ENCODE results near the gene BSDC1.

Gene BSDC1

DNA sequence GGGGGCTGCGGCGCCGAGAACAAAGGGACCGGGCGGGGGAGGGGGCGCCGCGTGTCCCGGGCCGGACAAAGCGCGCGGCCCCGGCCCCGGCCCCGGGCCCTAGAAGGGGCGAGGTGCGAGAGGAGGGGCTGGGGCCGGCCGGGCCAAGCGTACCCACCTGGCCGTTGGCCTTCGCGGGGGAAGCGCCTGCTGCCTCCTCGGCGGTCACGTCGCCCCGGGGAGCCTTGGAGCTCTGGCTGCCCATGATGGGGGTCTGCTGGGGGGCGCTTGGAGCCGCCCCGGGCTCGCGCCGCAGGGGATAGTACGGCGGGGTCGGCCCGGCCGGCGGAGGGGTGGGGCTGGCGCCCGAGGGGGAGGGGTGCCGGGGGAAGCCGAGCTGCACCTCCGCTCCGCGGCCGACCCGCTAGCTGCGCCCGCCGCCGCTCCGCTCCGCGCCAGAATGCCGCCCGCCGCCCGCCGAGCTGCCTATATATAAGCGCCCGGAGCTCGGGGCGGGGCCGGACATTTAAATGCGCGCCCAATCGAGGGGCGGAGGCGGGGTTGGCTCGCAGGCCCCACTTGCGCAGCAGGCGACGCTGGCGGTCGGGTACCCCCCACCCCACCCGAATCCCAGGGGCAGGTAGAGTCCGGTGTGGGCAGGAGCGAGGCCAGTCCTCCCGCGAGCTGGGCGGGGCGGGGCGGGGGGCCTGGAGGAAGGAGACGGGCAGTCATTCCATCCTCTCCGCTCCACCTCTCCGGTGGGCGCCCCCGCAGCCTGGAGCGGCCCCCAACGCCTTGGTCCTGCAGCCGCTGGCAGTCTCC lies 58.3 kb downstream of the BSDC1 start, which contains the start of gene MARCKSL1:
MARCKSL1 (minus strand) TSS at position 444 of the 801 bp plus-strand sequence; CDS start at position 244, 200 bp downstream.
- DNase-seq = peak; percentile 28

GRCh38 chr1:32335535-32335789 lies 58.8 kb downstream of the BSDC1 start:
- DNase-seq = no peak

GRCh38 chr1:32334864-32335534 lies 59.2 kb downstream of the BSDC1 start:
- DNase-seq = no peak

GRCh38 chr1:32334274-32334861 lies 59.9 kb downstream of the BSDC1 start:
- no peak for DNase-seq

DNA sequence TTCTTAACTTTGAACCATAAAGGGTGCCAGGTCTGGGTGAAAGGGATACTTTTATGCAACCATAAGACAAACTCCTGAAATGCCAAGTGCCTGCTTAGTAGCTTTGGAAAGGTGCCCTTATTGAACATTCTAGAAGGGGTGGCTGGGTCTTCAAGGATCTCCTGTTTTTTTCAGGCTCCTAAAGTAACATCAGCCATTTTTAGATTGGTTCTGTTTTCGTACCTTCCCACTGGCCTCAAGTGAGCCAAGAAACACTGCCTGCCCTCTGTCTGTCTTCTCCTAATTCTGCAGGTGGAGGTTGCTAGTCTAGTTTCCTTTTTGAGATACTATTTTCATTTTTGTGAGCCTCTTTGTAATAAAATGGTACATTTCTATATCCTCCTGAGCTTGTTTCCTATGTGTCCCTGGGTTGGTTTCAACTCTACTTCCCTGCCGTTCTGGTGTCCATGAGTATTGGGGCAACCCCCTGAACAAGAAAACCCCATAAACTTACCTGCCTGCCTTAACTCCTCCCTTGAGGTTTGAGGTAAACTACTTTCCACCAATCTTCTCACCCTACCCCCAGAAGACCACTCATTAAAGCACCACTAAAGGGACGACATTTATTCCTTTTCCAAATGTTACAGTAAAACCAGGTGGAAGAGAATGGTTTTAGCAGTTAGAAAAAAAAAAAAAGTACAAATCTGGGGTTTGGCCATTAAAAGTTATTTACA lies 60.8 kb downstream of the BSDC1 start:
- DNase-seq = no peak

DNA sequence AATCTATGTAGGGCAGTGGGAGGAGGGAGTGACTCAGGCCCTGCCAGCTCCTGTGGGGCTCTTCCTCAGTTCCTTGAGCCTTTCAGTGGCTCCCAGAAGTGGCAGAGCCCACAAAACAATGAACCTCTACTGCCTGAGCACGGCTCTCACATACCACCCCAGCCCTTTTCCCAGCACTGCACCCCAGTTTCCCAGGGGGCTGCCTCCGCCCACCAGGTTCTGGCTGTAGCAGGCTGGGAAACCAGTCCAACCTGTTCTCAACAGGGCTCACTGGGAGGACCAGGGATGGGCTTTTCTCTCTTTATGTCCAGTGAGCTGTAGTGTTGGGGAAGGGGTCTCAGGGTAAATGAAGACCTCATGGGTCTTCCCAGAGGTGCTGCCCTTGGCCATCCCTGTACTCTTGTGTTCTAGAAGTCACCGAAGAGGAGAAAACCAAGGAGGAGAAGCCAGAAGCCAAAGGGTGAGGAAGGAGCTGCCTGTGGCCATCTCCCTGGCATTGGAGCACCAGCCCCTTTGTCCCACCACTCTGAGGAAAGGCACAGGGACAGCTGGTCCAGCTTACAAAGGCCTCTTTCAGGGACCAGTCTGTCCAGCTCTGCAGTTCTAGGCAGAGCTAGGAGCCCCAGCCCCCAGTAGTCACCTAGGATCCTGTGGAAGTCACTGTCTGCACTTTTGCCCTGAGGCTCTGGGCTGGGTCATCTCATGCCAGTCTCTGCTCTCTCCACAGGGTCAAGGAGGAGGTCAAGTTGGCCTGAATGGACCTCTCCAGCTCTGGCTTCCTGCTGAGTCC lies 61.8 kb downstream of the BSDC1 start:
- no peak for DNase-seq

GRCh38 chr1:32331549-32331948 lies 62.7 kb downstream of the BSDC1 start:
- DNase-seq = no peak

- DNase-seq = no peak
These were observed 63.6 kb downstream of the BSDC1 start for GRCh38 chr1:32330558-32331151.

DNA sequence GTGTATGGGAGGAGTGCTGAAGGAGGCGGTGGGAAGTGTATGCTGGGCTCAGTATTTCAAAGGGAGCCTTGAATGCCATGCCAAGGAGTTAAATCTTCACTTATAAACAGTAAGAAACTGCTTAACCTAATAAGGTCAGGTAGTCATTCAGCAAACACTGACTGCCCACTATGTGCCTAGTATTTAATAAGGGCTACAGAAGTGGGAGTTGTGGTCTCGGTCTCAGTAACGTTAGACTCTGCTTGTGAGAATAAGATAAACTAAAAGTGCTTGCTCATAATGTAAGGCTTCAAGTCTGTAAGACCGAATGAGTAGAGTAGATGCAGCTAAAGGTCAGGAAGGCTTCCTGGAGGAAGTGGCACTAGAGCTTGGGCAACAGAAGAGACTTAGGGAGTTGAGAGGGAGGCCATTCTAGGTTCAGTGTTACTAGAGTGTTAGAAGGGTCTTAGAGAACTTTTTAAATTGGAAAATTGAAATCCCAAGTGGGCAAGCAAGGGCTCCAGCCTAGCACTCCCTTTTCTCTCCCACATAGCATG lies 64.2 kb downstream of the BSDC1 start:
- DNase-seq = no peak

DNA sequence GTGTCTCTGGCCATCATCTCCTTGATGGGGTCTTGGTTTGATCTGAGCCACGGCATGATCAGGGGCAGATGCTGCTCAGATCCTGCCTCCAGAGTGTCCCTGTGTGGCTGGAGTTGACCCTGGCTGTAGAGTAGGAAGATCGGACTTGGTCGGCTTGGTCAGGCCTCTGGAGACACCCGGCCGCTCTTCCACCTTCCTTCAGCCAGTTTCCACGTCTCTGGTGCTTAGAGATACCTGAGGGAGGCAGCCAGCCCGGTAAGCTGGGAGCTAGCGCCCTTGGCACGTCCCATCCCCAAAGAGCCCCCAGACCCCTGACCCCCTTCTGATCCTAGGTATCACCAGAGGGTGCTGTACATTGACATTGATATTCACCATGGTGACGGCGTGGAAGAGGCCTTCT lies 67.0 kb downstream of the BSDC1 start:
- DNase-seq = no peak

- DNase-seq = no peak
These were observed 72.4 kb downstream of the BSDC1 start for GRCh38 chr1:32321712-32322291.

DNA sequence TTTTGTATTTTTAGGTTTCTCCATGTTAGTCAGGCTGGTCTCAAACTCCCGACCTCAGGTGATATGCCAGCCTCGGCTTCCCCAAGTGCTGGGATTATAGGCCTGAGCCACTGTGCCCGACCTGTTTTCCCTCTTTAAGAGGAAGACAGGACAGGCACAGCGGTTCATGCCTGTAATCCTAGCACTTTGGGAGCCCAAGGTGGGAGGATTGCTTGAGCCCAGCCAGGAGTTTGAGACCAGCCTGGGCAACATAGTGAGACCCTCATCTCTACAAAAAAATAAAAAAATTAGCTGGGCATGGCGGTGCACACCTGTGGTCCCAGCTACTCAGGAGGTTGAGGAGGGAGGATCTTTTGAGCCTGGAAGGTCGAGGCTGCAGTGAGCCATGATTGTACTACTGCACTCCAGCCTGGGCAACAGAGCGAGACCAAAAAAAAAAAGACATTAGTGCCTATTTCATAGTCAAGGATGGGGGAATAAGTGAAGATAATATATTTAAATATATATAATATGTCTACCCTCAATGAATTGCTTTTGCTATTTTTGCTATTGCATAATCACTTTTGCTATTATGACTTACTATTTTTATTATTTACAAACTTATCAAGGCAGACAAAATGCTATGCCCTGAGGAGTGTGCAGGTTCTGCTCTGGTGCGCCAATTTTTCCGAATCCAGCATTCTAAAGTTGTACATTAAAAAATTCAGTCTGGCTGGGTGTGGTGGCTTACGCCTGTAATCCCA lies 75.9 kb downstream of the BSDC1 start:
- no peak for DNase-seq

DNA sequence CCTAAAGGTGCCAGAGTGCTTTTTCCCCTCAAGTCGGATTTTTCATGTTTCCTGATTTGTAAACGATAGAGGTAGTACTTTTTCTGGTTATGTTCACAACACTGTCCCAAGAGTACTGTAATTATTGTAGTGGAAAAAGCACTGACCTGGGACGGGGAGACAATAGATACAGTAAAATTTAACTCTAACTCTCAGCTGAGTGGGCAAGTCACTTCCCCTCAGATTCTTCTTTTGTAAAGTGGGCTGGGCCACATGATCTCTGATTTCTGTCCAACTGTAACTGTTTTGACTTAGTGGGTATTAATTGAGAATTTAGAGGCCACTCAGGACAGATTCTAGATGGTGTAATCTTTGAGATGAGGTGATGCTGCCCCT lies 77.4 kb downstream of the BSDC1 start:
- DNase-seq = no peak
